Measurements from ENCODE around the gene INSR.
"Not testable (repeated sequence)": the region's sequence is repeated elsewhere in the genome, so short reads cannot be mapped to it uniquely, and the experiment has no call there.

The INSR gene

GRCh38 chr19:7195046-7195445 lies 99.2 kb downstream of the INSR start:
- no peak for DNase-seq (ENCODE audit: low read depth, low spot score)

DNA sequence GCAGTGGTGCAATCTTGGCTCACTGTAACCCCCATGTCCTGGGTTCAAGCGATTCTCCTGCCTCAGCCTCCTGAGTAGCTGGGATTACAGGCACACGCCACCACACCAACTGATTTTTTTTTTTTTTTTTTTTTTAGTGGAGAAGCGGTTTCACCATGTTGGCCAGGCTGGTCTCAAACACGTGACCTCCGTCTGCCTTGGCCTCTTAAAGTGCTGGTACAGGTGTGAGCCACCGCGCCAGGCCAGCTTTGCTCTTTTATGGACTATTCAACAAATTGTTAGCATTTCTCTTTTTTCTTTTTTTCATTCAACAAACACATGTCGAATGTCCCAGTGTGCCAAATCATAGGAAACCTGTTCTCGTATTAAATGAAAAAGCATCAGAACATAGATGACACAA lies 99.6 kb downstream of the INSR start:
- DNase-seq (ENCODE audit: low read depth, low spot score): no peak

- no peak for DNase-seq (ENCODE audit: low read depth, low spot score)
Measured at GRCh38 chr19:7191946-7192691, 102.1 kb downstream of the INSR start.

DNA sequence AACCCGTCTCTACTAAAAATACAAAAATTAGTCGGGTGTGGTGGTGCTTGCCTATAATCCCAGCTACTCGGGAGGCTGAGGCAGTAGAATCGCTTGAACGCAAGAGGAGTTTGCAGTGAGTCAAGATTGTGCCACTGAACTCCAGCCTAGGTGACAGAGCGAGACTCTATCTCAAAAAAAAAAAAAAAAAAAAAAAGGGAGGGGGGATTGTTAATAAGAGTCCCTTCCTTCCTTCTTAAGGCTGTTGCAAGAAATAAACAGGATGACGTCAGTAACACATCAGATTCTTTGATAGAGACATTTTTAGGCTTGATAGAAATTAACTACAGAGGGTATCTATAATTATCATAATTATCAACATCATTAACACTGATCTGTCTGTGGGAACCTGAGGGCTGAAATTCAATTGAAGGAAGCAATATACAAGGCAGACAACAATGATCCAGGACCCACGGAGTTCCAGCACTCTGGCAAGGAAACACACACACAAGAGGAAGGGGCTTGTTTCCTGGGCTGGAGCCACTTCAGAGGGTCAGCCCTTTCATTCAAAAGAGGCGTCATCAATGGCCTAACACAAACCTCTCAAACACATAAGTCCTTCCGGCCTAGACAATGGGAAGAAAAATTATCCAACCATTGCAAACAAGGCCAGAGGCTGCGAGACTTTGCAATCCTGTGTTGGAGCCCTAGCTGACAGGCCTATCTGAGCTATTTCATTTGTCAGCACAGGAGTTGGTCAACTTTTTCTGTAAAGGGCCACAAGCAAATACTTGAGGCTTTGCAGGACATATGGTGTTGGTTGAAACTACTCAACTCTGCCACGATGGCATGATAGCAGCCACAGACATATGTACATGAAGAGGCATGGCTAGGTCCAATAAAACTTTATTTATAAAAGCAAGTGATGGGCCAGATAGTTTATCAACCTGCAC lies 105.2 kb downstream of the INSR start:
- no peak for DNase-seq (ENCODE audit: low read depth, low spot score)

- no peak for DNase-seq (ENCODE audit: low read depth, low spot score)
Measured at GRCh38 chr19:7187605-7188339, 106.4 kb downstream of the INSR start.

DNA sequence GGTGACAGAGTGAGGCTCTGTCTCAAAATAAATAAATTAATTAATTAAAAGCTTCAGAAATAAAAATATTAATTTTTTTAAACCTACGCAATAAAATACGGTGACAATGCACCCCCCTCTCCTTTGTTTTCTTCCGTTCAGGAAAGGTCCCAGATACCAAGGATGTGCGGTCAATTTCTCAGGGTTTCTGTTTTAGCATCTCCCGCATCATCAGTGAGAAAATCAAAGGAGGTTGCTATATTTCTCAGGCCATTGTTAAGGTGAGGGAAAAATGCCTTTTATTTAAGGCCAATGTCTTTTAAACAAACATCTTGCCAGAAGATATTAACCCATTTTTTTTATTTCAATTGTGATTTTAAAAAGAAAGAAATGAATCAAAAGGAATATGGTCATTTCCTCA lies 111.7 kb downstream of the INSR start:
- no peak for DNase-seq (ENCODE audit: low read depth, low spot score)

DNA sequence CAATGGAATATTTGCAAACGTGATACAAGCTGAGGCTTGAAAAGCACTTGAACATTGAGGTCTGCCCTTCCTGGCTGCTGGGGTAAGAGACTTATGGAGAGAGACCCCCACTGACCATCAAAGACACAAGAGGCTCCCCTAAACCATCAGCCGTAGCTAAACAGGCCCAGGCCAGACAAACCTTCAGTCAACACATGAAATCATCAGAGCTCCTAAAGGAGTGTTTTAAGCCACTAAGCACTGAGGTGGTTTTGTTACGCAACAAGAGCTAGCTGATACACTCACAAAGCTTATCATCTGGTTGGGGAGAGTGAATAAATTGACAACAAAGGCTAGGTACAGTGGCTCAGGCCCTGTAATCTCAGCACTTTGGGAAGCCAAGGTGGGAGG lies 114.3 kb downstream of the INSR start:
- DNase-seq (ENCODE audit: low read depth, low spot score): no peak

- no peak for DNase-seq (ENCODE audit: low read depth, low spot score)
Measured at GRCh38 chr19:7177926-7178325, 116.3 kb downstream of the INSR start.

DNA sequence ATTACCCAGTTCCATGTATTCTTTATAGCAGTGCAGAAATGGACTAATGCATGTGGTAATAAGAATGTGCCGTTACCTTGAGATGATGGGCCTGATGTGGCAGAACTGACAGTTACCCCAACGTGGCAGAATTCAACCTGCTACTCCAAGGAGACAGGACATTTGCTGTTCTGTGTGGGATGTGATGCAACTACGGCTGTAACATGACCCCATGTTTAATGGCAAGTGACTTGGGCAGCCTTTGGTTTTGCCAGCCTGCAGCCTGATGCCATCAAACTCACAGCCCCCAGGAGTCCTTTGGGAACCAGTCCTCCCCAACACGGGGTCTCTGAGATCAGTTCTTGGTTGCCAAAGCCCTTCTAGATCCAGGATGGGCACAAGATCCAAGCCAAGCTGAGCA lies 117.4 kb downstream of the INSR start:
- no peak for DNase-seq (ENCODE audit: low read depth, low spot score)

DNA sequence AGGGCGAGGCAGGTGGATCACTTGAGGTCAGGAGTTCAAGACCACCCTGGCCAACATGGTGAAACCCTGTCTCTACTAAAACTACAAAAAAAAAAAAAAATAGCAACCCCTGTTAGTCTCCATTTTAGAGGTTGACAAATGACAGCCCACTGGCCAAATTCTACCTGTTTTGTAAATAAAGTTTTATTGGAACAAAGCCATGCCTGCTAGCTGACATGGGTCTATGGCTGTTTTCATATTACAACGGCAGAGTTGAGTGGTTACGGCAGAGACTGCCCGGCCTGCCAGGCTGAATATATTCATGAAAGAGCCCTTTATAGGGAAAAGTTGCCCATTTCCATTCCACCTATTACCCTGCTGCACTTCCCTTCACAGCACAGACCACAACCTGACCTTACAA lies 121.4 kb downstream of the INSR start:
- DNase-seq (ENCODE audit: low read depth, low spot score): no peak

DNA sequence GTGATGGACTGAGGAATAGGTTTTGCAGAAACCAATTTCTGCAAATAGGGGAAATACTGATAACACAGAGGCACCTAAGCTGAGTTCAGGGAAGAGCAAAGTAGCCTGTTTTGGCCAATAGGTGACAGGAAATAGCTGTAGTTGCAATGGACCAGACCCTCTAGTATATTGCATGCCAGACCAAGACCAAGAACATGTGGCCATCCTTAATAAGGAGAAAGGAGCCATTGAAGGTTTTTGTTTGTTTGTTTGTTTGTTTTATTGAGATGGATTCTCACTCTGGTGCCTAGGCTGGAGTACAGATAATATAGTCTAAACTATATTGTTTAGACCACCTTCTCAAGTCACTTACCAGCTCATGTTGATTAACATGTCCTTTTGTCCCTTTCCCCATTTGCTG lies 123.2 kb downstream of the INSR start:
- DNase-seq (ENCODE audit: low read depth, low spot score): no peak

DNA sequence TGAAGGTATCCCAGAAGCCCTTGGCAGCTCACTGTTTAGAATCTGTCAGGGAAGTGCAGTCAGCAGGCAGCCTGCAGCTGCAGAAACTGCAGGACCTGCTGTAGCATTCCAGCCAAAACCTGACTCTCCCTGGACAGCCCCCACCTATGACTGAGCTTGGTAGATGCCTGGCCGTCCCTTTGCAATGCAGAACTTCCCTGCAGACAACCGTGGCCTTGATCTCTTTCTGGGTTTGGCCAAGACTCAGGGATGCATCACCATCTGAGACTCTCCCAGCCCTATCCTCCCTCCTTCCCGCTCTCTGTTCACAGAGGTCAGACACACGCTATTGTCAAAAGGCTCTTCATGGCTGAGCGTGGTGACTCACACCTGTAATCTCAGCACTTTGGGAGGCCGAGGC lies 125.3 kb downstream of the INSR start:
- DNase-seq (ENCODE audit: low read depth, low spot score): no peak

- no peak for DNase-seq (ENCODE audit: low read depth, low spot score)
Measured at GRCh38 chr19:7161292-7161691, 132.9 kb downstream of the INSR start.

DNA sequence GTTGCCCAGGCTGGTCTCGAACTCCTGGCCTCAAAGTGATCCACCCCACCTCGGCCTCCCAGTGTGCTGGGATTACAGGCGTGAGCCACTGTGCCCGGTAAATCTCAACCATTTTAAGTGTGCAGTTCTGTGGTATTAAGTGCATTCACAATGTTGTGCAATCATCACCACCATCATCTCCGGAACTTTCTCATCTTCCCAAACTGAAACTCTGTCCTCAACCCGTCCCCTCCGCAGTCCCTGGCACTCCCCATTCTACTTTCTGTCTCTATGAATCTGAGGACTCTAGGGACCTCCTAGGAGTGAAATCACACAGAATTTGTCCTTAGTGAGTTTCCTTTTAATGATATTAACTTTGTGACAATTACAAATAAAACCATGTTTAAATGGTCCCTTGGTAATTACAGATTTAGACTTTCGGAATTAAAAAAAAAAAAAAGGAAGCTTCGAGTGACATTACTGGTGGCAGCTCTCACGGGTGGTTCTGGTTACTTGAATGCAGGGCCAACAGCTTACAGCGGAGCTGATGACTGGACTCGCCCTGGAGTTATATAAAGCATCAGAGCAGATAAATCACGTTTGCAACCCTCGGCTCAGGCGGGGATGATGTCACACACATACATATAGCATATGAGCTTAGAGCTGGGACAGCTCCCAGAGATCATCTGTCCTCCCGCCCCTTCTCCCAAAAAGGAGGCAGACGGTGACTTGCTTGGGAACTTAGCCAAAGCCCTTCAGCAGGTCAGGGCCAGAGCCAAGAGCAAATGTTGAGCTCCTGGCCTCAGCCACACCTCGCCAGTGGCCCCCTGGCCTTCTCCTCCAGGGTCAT lies 134.9 kb downstream of the INSR start:
- no peak for DNase-seq (ENCODE audit: low read depth, low spot score)

DNA sequence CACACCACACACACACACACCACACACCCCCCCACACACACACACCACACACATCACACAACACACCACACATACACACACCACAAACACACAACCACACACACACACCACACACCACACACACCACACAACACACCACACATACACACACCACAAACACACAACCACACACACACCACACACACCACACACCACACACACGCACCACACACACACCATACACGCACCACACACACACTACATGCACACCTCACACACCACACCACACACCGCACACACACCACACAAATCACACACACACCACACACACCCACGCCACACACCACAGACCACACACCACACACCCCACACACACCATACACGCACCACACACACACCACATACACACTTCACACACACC lies 141.2 kb downstream of the INSR start:
- DNase-seq (ENCODE audit: low read depth, low spot score): no peak

GRCh38 chr19:7152568-7152967 lies 141.6 kb downstream of the INSR start:
- no peak for DNase-seq (ENCODE audit: low read depth, low spot score)

DNA sequence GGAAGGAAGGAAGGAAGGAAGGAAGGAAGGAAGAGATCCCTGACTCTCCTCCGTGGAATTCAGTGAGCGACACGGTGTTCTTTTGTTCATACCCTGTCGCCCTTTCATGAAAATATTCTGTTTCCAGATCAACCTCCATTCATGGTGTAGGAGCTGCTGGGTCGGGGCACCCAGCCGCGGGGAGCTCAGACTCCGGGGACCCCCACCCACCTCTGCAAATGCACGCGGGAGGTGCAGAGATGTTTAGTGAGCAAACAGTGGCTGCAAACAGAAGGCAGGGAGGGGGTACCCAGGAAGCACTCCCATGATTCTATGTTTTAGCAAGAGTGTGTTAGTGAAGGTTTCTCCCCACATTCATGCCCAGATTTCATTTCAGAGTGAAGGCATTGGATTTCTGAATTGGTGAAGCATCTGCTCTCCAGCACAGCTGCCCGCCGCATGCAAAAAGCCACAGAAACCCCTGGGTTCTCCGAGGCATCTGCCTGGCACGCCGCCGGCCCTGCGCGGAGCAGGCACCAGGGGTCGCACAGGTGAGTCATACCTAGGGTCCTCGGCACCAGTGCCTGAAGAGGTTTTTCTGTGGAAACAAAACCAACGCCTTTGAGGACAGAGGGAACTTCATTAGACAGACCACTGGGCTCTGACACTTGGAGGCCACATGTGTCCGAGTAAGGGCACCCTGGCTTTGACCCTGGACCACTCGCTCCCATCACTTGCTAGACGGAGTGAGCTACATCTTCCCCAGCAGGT lies 144.1 kb downstream of the INSR start:
- no peak for DNase-seq (ENCODE audit: low read depth, low spot score)

GRCh38 chr19:7147119-7147675 lies 147.0 kb downstream of the INSR start:
- DNase-seq (ENCODE audit: low read depth, low spot score): not testable (repeated sequence)

- DNase-seq (ENCODE audit: low read depth, low spot score): not testable (repeated sequence)
Measured at GRCh38 chr19:7146086-7146485, 148.1 kb downstream of the INSR start.

DNA sequence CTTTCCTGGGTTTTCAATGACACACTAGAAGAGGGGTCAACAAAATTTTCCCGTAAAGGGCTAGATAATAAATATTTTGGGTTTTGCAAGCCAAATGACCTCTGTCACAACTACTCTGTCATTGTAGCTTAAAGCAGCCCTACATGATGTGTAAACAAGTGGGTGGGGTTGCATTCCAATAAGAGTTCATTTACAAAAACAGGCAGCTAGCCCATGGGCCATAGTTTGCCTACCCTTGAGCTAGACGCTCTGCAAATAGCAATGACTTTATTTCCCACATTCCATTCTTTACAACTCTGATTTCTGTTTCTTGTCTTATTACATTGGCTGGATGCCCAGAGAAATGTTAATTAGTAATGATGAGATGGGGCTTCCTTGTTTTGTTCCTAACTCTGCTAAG lies 148.7 kb downstream of the INSR start:
- peak; percentile 13 for DNase-seq (ENCODE audit: low read depth, low spot score)

Data from ELF-1 (cell line).